Measurements from ENCODE around the gene MAST2.
"Not testable (repeated sequence)": the region's sequence is repeated elsewhere in the genome, so short reads cannot be mapped to it uniquely, and the experiment has no call there.

The MAST2 gene

GRCh38 chr1:46021046-46021996 lies 217.9 kb downstream of the MAST2 start:
- no peak for DNase-seq (ENCODE audit: low read depth in 2 of 2)

GRCh38 chr1:46026531-46026930 lies 223.1 kb downstream of the MAST2 start:
- DNase-seq (ENCODE audit: low read depth in 2 of 2): no peak

GRCh38 chr1:46027788-46028573 lies 224.6 kb downstream of the MAST2 start:
- DNase-seq (ENCODE audit: low read depth in 2 of 2): no peak

- DNase-seq (ENCODE audit: low read depth in 2 of 2): no peak
Measured at GRCh38 chr1:46030074-46030870, 226.9 kb downstream of the MAST2 start.

GRCh38 chr1:46030876-46031660 lies 227.7 kb downstream of the MAST2 start:
- no peak for DNase-seq (ENCODE audit: low read depth in 2 of 2)

GRCh38 chr1:46034601-46035516 lies 231.4 kb downstream of the MAST2 start:
- DNase-seq (ENCODE audit: low read depth in 2 of 2): no peak

GRCh38 chr1:46036894-46037839 lies 233.8 kb downstream of the MAST2 start:
- DNase-seq (ENCODE audit: low read depth in 2 of 2): peak; percentile 65 to 67

GRCh38 chr1:46039571-46040052 lies 236.2 kb downstream of the MAST2 start:
- no peak for DNase-seq (ENCODE audit: low read depth in 2 of 2)

- no peak for DNase-seq (ENCODE audit: low read depth in 2 of 2)
Measured at GRCh38 chr1:46041551-46041950, 238.1 kb downstream of the MAST2 start.

GRCh38 chr1:46041974-46042373 lies 238.6 kb downstream of the MAST2 start:
- DNase-seq (ENCODE audit: low read depth in 2 of 2): no peak

- DNase-seq (ENCODE audit: low read depth in 2 of 2): no peak
Measured at GRCh38 chr1:46043458-46044017, 240.1 kb downstream of the MAST2 start.

- DNase-seq (ENCODE audit: low read depth in 2 of 2): no peak
Measured at GRCh38 chr1:46044116-46044515, 240.7 kb downstream of the MAST2 start.

- DNase-seq (ENCODE audit: low read depth in 2 of 2): no peak
Measured at GRCh38 chr1:46053734-46054133, 250.3 kb downstream of the MAST2 start.

GRCh38 chr1:46056325-46056724 lies 252.9 kb downstream of the MAST2 start:
- no peak for DNase-seq (ENCODE audit: low read depth in 2 of 2)

GRCh38 chr1:46057215-46057614 lies 253.8 kb downstream of the MAST2 start:
- not testable (repeated sequence) for DNase-seq (ENCODE audit: low read depth in 2 of 2)

- no peak for DNase-seq (ENCODE audit: low read depth in 2 of 2)
Measured at GRCh38 chr1:46057781-46058180, 254.4 kb downstream of the MAST2 start.

GRCh38 chr1:46058936-46059335 lies 255.5 kb downstream of the MAST2 start:
- no peak for DNase-seq (ENCODE audit: low read depth in 2 of 2)

GRCh38 chr1:46061146-46061545 lies 257.7 kb downstream of the MAST2 start:
- no peak for DNase-seq (ENCODE audit: low read depth in 2 of 2)

All from stimulated activated CD8-positive, alpha-beta memory T cell treated with anti-CD3 and anti-CD28 coated beads, Interleukin-7, amount 100 ng/mL, for 4 hours (primary cell).